Placental epithelial cell (primary cell): ENCODE results near the gene NAP1L5. TPM values are rescaled to one million over a fixed set of nuclear protein-coding genes. Genes with fewer than 3 reads are reported as not detected.

Experiments
- small RNA-seq: library from RNA; depleted of rRNA; stranded (forward); fragments of <200 nt; gene quantifications from one replicate; pipeline ENCODE3, GENCODE V24; 2012
- total RNA-seq: library from RNA; depleted of rRNA; stranded (reverse); fragments of >200 nt; gene quantifications from 2 replicates; pipeline ENCODE4 v1.2.3, GENCODE V29; 2012

NAP1L5 gene, protein sequence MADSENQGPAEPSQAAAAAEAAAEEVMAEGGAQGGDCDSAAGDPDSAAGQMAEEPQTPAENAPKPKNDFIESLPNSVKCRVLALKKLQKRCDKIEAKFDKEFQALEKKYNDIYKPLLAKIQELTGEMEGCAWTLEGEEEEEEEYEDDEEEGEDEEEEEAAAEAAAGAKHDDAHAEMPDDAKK
- total RNA-seq, result 1.2 and 1.7 TPM in 2 replicates

DNA sequence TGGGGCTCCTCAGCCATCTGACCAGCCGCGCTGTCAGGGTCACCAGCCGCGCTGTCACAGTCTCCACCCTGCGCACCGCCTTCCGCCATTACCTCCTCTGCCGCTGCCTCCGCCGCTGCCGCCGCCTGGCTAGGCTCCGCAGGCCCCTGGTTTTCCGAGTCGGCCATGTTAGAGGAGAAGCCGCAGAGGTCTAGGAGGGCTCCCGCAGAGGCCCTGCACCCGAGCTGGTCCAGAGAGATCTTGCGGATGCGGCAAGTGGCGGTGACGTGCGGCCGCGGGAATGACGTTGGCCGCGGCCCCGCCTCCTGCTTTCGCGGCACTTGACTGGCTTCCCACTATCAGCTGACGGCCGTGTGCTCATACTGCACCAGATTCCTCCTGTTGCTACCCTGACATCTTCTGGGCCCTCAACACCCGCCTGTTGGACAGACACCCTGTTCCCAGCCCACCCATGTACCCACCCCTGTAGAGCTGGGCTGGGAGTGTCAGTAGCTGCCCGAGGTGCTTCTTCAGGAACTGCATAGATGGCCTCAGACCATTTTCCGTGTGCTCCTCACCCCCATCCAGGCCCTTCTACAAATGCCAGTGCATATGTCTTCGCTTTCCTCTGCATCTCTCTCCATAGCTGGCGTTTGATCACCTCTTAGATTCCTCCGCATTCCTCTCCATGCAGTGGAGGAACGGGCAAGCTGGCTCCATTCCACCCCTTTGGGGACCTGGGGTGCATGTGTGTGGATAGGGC is at the start of gene NAP1L5:
Gene NAP1L5, minus strand, starts transcription at position 242 of the 742 bp plus-strand sequence. Its CDS starts 75 bp downstream, at position 167.

Small RNA genes lying within 50 kb of the gene (small RNA-seq; reads per million reads assigned to genes)
- gene RF02115 (not detected), gene RNU6-33P (0.95 reads per million, percentile 54 among the genes with 10 or more reads in this experiment)

Other genes with a start within 250 kb of the NAP1L5 start
- 0.33 TPM in 1 of 2 replicates, not detected in the other for gene HERC5, start 240.7 kb downstream of the NAP1L5 start, total RNA-seq
- gene PYURF, start 174.1 kb downstream of the NAP1L5 start, total RNA-seq, result 48.6 and 75.0 TPM in 2 replicates
- gene HERC3, start 105.3 kb downstream of the NAP1L5 start, total RNA-seq, result 46.7 and 57.7 TPM in 2 replicates